Endothelial cell of umbilical vein (primary cell): ENCODE data around the gene CHST15. TPM values are rescaled to one million over a fixed set of nuclear protein-coding genes. Genes with fewer than 3 reads are reported as not detected.

Experiments used
- BruUV-seq: library from RNA; stranded (reverse); fragments of 400-500 nt; replicated peaks from 2 replicates; lab custom pipeline; 2021; lab: Mats Ljungman, UMichigan
- CTCF ChIA-PET: fragments of 300-600, 350-600 bp; sonication (Branson Sonifier 250); formaldehyde crosslinking; loops from one replicate; lab custom pipeline; 2021; ENCODE audit warnings: antibody characterized with exemption, inconsistent platforms; lab: Charles Lee
- POLR2A ChIA-PET: fragments of 300-600, 350-600 bp; sonication (Branson Sonifier 250); formaldehyde crosslinking; loops from one replicate; lab custom pipeline; 2021; ENCODE audit warnings: antibody characterized with exemption, inconsistent platforms; lab: Charles Lee
- DNase-seq: peaks from one replicate; pipeline ENCODE4 v3.0.0-alpha.2; 2011; ENCODE audit warnings: low read depth, low spot score
- FAIRE-seq: peaks from 2 replicates; lab custom pipeline; 2011; peaks lifted over from hg19 to GRCh38; lab: Jason Lieb, UNC
- H2AFZ ChIP-seq: 2 replicates; pipeline ENCODE4 v1.6.0; 2012; ENCODE audit warnings: low read depth, low read length, control low read depth, inconsistent platforms
- H3K27ac ChIP-seq: 2 replicates; pipeline ENCODE4 v1.5.1; 2011; ENCODE audit warnings: low read depth, mild to moderate bottlenecking, control low read depth, low read length, moderate library complexity; ENCODE audit not compliant: insufficient read depth
- H3K27me3 ChIP-seq, 2 experiments: 2 replicates each; pipeline versions ENCODE4 v1.6.0 to v1.6.1; 2011; ENCODE audit warnings: low read length in 2 of 2, mixed read lengths in 1 of 2; ENCODE audit not compliant: control insufficient read depth in 2 of 2, insufficient read depth in 2 of 2
- H3K36me3 ChIP-seq, 2 experiments: 2 replicates in 1 of 2; 3 replicates in 1 of 2; pipeline ENCODE4 v1.5.1; 2011; ENCODE audit warnings: low read length in 2 of 2, mild to moderate bottlenecking in 1 of 2, moderate library complexity in 1 of 2; ENCODE audit not compliant: control insufficient read depth in 2 of 2, insufficient read depth in 2 of 2; ENCODE audit errors: extremely low read depth in 1 of 2
- H3K4me1 ChIP-seq: 3 replicates; pipeline ENCODE4 v1.5.1; 2011; ENCODE audit warnings: mild to moderate bottlenecking, low read length; ENCODE audit not compliant: control insufficient read depth, insufficient read depth; ENCODE audit errors: extremely low read depth
- H3K4me2 ChIP-seq: 2 replicates; pipeline ENCODE4 v1.6.1; 2011; ENCODE audit warnings: low read length, control low read depth, mixed read lengths; ENCODE audit not compliant: insufficient read depth
- H3K4me3 ChIP-seq, 3 experiments: fragments of 200-600 bp in 1 of 3; sonication (generic), shearing (Covaris generic) in 1 of 3; replicated peaks in 1 of 3; 2 replicates each; pipeline ENCODE4 v1.5.1; 2011 to 2016; ENCODE audit warnings: control low read depth in 3 of 3, low read length in 3 of 3, mild to moderate bottlenecking in 2 of 3, inconsistent platforms in 1 of 3, low read depth in 1 of 3, moderate library complexity in 1 of 3; ENCODE audit not compliant: insufficient read depth in 1 of 3
- H3K79me2 ChIP-seq: 2 replicates; pipeline ENCODE4 v1.6.0; 2012; ENCODE audit warnings: low read length, inconsistent platforms; ENCODE audit not compliant: control insufficient read depth, insufficient read depth
- H3K9ac ChIP-seq: replicated peaks from 2 replicates; pipeline ENCODE3; 2011; ENCODE audit warnings: low read length, control low read depth; ENCODE audit not compliant: insufficient read depth; ENCODE audit errors: extremely low read depth
- H3K9me1 ChIP-seq: replicated peaks from 3 replicates; pipeline ENCODE4 v1.6.0; 2011; ENCODE audit warnings: mild to moderate bottlenecking, low read length; ENCODE audit not compliant: control insufficient read depth, insufficient read depth; ENCODE audit errors: extremely low read depth
- H3K9me3 ChIP-seq: replicated peaks from 2 replicates; pipeline ENCODE4 v1.5.1; 2012; ENCODE audit warnings: low read length, inconsistent platforms; ENCODE audit not compliant: control insufficient read depth, insufficient read depth
- H4K20me1 ChIP-seq: replicated peaks from 2 replicates; pipeline ENCODE3; 2011; ENCODE audit warnings: mild to moderate bottlenecking, low read length; ENCODE audit not compliant: control insufficient read depth, insufficient read depth; ENCODE audit errors: extremely low read depth
- EZH2 ChIP-seq: IDR thresholded peaks from 2 replicates; pipeline ENCODE4 v1.6.1; 2012; ENCODE audit warnings: borderline replicate concordance, low read depth, mild to moderate bottlenecking, moderate library complexity, low read length, inconsistent platforms; ENCODE audit not compliant: severe bottlenecking
- FOS ChIP-seq: IDR thresholded peaks from 2 replicates; pipeline ENCODE4 v1.6.1; 2011; ENCODE audit warnings: mild to moderate bottlenecking, low read length, moderate library complexity, borderline replicate concordance; ENCODE audit not compliant: insufficient read depth
- GATA2 ChIP-seq: IDR thresholded peaks from 2 replicates; pipeline ENCODE4 v1.7.0; 2011; ENCODE audit warnings: low read depth, mild to moderate bottlenecking, moderate library complexity, mixed read lengths, low read length; ENCODE audit not compliant: insufficient read length, insufficient read depth
- JUN ChIP-seq: IDR thresholded peaks from 2 replicates; pipeline ENCODE4 v1.6.1; 2011; ENCODE audit warnings: borderline replicate concordance, low read depth; ENCODE audit not compliant: insufficient read length, insufficient read depth
- MYC ChIP-seq: IDR thresholded peaks from one replicate; pipeline ENCODE4 v1.6.1; 2011; ENCODE audit warnings: mild to moderate bottlenecking, low read depth, low read length
- POLR2A ChIP-seq: IDR thresholded peaks from 2 replicates; pipeline ENCODE4 v1.6.1; 2012; ENCODE audit warnings: low read depth, mild to moderate bottlenecking, control low read depth, low read length
- POLR2AphosphoS5 ChIP-seq: IDR thresholded peaks from 2 replicates; pipeline ENCODE4 v1.6.1; 2012; ENCODE audit warnings: low read depth, mild to moderate bottlenecking, control low read depth, low read length, moderate library complexity; ENCODE audit not compliant: insufficient read depth
- dilution Hi-C: fragments of 300-500 bp; cut with MboI; formaldehyde crosslinking; loops from one replicate; pipeline ENCODE4 v1.15.0; 2019; ENCODE audit warnings: low sequenced_read_pairs; ENCODE audit not compliant: extremely low pct_ligation_motif_present
- intact Hi-C: fragments of 100-400 bp; cut with micrococcal nuclease; formaldehyde crosslinking; loops from one replicate; pipeline ENCODE4 v1.10.0; 2022
- polyA plus RNA-seq, 4 experiments: library from polyadenylated mRNA; depleted of rRNA in 3 of 4; stranded (reverse) in 3 of 4; unstranded in 1 of 4; fragments of >200 nt; gene quantifications; 2 replicates each; pipeline versions ENCODE4 v1.2.1 to v1.2.3, GENCODE V29; 2011 to 2012; ENCODE audit warnings: missing spikeins in 1 of 4
- total RNA-seq: library from RNA; stranded (reverse); gene quantifications from 2 replicates; pipeline ENCODE4 v1.2.3, GENCODE V29; 2021
- TF ChIP-seq, protein P1 (sequence below): IDR thresholded peaks from 2 replicates; pipeline ENCODE4 v1.6.1; 2011; ENCODE audit not compliant: insufficient read depth, insufficient read length
- TF ChIP-seq, protein P2 (sequence below), 2 donors: IDR thresholded peaks; 1 replicate in 1 of 2; 2 replicates in 1 of 2; pipeline ENCODE4 v1.5.1; 2011; ENCODE audit warnings: low read length in 2 of 2, mild to moderate bottlenecking in 2 of 2, moderate library complexity in 2 of 2, control low read depth in 1 of 2, inconsistent platforms in 1 of 2, low read depth in 1 of 2; ENCODE audit not compliant: insufficient read depth in 1 of 2; ENCODE audit errors: extremely low read depth in 1 of 2

CHST15 gene
- total and polyA plus RNA-seq, 2 donors (not counting 3 experiments of a cell fraction or from before 2014, with no cell fraction given) = 23.1 to 29.2 TPM

DNA sequence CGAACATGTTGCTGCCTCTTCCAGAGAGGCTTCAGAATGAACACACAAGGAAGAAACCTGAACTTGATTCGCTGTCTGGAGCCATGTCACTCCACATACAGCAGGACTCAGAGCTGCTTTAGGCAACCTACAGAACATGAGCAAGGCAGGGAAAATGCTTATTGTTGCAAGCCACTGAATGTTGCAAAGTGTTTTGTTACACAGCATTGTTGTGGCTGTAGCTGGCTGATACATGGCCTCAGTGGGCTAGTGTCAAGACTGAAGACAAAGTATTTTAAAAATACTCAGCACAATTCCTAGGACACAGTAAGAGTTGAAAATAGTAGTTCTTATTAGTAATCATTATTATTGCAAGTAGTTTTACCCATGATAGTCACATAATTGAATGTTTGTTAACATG lies 3.1 kb upstream of the CHST15 start:
- no peaks in the 10 kb centered on the region for H4K20me1 ChIP-seq
- dilution Hi-C loops = no loop called here
- H3K4me3 ChIP-seq = no peak overlapping the region
- CTCF ChIA-PET = no interaction called here
- H3K4me1 ChIP-seq = peaks cover 6% of the 10 kb centered on the region
- no peaks in the 10 kb centered on the region for H3K36me3 ChIP-seq
- BruUV-seq = no TSS peak
- H3K9me1 ChIP-seq = no peaks in the 10 kb centered on the region
- POLR2A ChIA-PET = no interaction called here
- TF ChIP-seq, protein P1, sequence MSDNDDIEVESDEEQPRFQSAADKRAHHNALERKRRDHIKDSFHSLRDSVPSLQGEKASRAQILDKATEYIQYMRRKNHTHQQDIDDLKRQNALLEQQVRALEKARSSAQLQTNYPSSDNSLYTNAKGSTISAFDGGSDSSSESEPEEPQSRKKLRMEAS = no peak
- TF ChIP-seq JUN (no peak), POLR2AphosphoS5 (no peak), FOS (no peak), POLR2A (no peak), EZH2 (no peak), MYC (no peak), GATA2 (no peak)
- TF ChIP-seq, protein P2, sequence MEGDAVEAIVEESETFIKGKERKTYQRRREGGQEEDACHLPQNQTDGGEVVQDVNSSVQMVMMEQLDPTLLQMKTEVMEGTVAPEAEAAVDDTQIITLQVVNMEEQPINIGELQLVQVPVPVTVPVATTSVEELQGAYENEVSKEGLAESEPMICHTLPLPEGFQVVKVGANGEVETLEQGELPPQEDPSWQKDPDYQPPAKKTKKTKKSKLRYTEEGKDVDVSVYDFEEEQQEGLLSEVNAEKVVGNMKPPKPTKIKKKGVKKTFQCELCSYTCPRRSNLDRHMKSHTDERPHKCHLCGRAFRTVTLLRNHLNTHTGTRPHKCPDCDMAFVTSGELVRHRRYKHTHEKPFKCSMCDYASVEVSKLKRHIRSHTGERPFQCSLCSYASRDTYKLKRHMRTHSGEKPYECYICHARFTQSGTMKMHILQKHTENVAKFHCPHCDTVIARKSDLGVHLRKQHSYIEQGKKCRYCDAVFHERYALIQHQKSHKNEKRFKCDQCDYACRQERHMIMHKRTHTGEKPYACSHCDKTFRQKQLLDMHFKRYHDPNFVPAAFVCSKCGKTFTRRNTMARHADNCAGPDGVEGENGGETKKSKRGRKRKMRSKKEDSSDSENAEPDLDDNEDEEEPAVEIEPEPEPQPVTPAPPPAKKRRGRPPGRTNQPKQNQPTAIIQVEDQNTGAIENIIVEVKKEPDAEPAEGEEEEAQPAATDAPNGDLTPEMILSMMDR (IDR thresholded peaks at IDR 0.05; ENCODE audit: extremely low read depth in 1 of 2, insufficient read depth in 1 of 2, low read depth in 1 of 2, low read length in 2 of 2) = no peak
- no peak overlapping the region for H3K27ac ChIP-seq
- H3K4me2 ChIP-seq = no peak overlapping the region
- intact Hi-C loops = no loop called here
- H3K27me3 ChIP-seq = peaks cover 6 to 34% of the 10 kb centered on the region in 2 experiments
- DNase-seq = no peak
- H3K9ac ChIP-seq = no peak overlapping the region
- no peak overlapping the region for H2AFZ ChIP-seq
- no peaks in the 10 kb centered on the region for H3K9me3 ChIP-seq
- H3K79me2 ChIP-seq = no peaks in the 10 kb centered on the region
- no peak for FAIRE-seq
